Measurements from ENCODE around the gene FRS3.

GRCh38 chr6:41770381-41771057, 9.2 kb downstream of the FRS3 start:
- TF ChIP-seq CTCF (IDR thresholded peaks at IDR 0.05; ENCODE audit: insufficient read depth, low read depth, low read length) = no peak
- TF ChIP-seq EZH2 (IDR thresholded peaks at IDR 0.05; ENCODE audit: insufficient read depth, low read length) = no peak
